Tongue (tissue), 2 donors: ENCODE data around the gene CDC5L. TPM values are rescaled to one million over a fixed set of nuclear protein-coding genes. Genes with fewer than 3 reads are reported as not detected.
"Not testable (repeated sequence)": the region's sequence is repeated elsewhere in the genome, so short reads cannot be mapped to it uniquely, and the experiment has no call there.

Experiments used
- DNase-seq: peaks from one replicate; pipeline ENCODE4 v3.0.0-alpha.2; 2015
- total RNA-seq: library from RNA; depleted of rRNA; stranded (reverse); fragments of >200 nt; gene quantifications from one replicate; pipeline ENCODE4 v1.2.3, GENCODE V29; 2014

Gene CDC5L
- total RNA-seq, 1 donor from 2014 or later: 38.5 TPM

DNA sequence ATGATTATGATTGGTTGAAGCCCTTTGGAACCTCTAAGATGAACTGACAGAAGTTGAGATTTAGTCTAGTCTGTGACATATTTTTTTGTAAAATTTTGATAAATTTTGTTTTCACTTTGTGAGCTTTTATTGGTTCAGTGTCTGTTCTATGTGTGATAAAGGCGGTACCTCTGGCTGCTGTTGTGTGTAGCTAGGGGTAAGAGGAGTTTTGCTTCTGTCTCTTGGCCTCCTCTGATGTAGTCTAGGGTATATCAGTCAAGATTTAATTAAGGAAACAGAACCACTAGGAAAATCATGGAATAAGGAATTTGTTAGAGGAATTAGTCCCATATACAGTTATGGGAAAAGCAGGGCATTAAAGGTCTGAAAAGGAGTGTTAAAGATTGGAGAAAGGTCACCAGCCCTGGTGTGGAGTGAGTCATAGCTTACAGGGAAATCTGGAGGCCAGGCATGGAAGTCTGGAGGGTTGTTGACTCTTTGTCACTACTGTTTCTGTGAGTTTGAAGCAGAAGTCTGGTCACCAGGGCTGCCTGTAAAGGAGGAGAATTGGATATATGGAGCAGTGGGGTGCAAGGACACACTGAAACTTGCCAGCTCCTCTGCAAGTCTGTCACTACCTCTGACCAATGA lies 28.5 kb downstream of the CDC5L start:
- no peak for DNase-seq

DNA sequence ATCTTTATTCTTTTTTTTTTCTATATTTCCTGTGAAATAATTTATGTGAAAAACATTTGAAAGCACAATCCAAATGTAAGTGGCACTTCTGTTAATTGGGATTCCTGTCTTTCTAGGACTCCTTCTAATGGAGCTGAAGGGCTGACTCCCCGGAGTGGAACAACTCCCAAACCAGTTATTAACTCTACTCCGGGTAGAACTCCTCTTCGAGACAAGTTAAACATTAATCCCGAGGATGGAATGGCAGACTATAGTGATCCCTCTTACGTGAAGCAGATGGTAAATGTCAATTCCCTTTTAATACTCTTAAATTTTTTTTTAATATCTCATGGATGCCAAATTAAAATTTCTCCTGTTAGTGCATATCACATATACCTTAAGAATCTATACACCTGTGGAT lies 35.0 kb downstream of the CDC5L start:
- no peak for DNase-seq

GRCh38 chr6:44423306-44423705 lies 35.8 kb downstream of the CDC5L start:
- DNase-seq: no peak

DNA sequence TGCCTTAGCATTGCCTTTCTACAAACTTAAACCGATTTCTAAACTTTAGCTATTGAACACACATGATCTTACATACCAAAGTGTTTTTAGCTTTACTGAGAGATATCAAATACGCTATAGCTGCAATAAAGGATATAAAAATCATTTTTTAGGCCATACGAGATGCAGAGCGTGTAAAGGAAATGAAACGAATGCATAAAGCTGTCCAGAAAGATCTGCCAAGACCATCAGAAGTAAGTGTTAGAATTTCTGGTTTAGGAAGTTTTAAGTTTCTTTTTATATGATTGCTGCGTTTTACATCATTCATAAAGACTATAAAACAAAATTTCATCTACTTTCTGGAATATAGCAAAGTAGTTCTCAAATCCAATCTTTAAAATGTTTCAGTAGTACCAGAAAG lies 38.4 kb downstream of the CDC5L start:
- DNase-seq: no peak

GRCh38 chr6:44428682-44429081 lies 41.2 kb downstream of the CDC5L start:
- DNase-seq: no peak

GRCh38 chr6:44430326-44430725 lies 42.8 kb downstream of the CDC5L start:
- no peak for DNase-seq

DNA sequence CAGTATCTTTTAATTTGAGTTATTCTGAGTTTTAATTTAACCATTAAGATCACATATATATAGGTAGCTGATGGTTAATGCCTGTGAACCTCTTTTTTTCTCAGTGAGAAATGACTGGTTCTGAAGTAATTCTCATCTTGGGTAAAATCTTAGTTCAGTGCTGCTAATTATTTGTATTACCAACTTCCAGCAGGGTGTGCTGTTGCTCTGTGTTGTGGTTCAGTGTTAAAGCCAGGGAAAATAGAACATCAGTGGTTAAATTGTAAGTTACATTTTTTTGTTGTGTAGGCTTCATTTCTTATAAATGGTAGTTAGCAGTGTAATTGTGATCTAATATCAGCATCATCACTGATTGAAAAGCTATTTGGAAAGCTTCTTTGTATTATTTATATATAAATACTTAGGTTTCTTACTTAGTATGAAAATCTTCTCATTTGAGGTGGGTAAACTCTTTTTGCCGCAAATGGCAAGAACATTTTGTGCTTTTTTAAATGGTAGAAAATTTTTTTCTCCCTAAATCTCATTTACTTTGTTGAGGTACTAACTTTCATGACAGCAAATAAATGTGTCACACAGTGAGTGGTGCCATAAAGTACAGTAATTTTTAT lies 43.7 kb downstream of the CDC5L start:
- DNase-seq: peak; percentile 82

- DNase-seq: no peak
These were observed 44.7 kb downstream of the CDC5L start for GRCh38 chr6:44432227-44432626.

- peak; percentile 31 for DNase-seq
These were observed 45.2 kb downstream of the CDC5L start for GRCh38 chr6:44432726-44433125.

GRCh38 chr6:44435500-44435899 lies 48.0 kb downstream of the CDC5L start:
- DNase-seq: no peak

DNA sequence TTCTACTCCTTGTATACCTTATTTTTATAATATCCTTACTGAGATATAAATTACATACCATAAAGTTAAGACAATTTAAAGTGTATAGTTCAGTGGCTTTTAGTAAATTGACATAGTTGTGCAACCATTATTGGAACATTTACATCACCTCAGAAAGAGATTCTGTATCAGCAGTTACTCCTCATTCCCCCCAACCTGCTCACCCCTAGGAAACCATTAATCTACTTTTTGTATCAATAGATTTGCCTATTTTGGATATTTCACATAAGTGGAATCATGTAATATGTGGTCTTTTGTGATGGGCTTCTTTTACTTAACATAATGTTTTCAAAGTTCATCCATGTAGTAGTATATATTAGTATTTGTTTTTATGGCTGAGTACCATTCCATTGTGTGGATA lies 51.3 kb downstream of the CDC5L start:
- DNase-seq: no peak

- DNase-seq: peak; percentile 16
These were observed 52.0 kb downstream of the CDC5L start for GRCh38 chr6:44439270-44440045.

- no peak for DNase-seq
These were observed 53.8 kb downstream of the CDC5L start for GRCh38 chr6:44441091-44441855.

GRCh38 chr6:44442236-44442635 lies 54.7 kb downstream of the CDC5L start:
- no peak for DNase-seq

DNA sequence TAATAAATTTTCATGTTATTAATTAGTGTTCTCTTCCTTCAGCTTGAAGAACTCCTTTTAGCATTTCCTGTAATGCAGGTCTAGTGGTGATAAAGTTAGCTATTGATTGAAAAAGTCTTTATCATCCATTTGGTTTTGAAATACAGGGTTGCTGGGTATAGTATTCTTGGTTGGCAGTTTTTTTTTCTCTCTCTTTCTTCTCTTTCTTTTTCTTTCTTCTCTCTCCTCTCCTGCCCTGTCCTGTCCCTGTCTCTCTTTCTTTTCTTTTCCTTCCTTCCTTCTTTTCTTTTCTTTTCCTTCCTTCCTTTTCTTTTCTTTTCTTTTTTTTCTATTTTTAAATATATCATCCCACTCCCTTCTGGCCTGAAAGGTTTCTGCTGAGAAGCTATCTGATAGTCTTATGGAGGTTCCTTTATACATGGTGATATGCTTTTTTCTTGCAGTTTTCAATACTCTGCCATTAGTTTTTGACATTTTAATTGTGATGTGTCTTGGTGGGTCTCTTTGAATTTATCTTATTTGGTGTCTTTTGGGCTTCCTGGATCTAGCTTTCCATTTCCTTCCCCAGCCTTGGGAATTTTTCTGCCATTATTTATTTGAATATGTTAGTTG lies 55.4 kb downstream of the CDC5L start:
- no peak for DNase-seq

DNA sequence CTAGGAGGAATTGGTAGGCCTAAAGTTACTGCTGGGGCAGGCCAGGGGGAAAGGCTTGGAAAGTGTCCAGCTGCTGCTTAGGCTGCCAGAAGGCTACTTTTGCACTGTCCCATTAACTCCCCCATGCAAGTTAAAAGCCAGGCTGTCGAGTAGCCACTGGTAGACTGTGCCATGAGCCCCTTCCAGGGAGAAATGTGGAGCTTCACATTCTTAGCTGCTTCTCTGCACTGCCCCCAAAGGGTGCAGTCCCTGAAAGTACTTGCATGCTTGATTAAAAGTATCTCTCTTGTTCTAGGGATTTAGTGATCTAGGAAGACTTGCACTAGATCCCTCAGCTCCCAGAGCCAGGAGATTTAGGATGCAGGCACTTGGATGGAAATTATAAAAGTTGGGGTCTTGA lies 57.3 kb downstream of the CDC5L start:
- no peak for DNase-seq

DNA sequence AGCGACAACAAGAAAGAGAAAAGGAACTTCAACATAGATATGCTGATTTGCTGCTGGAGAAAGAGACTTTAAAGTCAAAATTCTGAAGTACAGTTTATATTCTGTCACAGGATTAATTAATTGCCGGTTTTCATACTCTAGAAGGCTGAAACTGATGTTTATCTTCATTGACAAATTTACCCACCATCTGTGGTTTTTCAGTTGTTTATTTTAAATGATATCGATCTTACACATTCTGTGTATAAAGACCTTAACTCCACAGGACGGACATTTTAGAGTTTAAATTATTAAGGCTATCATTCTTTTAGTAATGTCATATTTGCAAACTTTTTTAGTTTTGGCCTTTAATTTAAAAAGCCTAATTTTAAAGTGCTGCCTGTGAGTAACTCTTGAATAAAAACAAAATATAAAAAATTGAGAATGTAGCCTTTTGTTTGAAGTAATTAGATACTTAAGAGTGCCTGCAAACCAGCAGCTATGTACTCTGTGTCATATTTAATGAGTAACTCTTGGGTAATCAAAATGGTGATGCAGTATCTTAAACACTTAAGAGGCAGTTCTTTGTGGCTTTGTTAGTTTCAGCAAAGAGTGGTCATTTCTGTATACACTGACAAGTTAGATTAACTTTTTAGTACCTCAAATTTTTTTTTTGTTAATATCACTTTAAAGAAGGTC lies 59.3 kb downstream of the CDC5L start:
- DNase-seq: no peak

- DNase-seq: not testable (repeated sequence)
These were observed 61.7 kb downstream of the CDC5L start for GRCh38 chr6:44449181-44449580.

- DNase-seq: no peak
These were observed 64.5 kb downstream of the CDC5L start for GRCh38 chr6:44451803-44452695.

GRCh38 chr6:44452725-44453124 lies 65.2 kb downstream of the CDC5L start:
- no peak for DNase-seq

GRCh38 chr6:44453146-44453545 lies 65.6 kb downstream of the CDC5L start:
- no peak for DNase-seq
